ENCODE results near the gene TAMM41. TPM values are rescaled to one million over a fixed set of nuclear protein-coding genes. Genes with fewer than 3 reads are reported as not detected.
"Not testable (repeated sequence)": the region's sequence is repeated elsewhere in the genome, so short reads cannot be mapped to it uniquely, and the experiment has no call there.

Gene TAMM41
- total RNA-seq, 1 donor from 2014 or later = 8.4 TPM

DNA sequence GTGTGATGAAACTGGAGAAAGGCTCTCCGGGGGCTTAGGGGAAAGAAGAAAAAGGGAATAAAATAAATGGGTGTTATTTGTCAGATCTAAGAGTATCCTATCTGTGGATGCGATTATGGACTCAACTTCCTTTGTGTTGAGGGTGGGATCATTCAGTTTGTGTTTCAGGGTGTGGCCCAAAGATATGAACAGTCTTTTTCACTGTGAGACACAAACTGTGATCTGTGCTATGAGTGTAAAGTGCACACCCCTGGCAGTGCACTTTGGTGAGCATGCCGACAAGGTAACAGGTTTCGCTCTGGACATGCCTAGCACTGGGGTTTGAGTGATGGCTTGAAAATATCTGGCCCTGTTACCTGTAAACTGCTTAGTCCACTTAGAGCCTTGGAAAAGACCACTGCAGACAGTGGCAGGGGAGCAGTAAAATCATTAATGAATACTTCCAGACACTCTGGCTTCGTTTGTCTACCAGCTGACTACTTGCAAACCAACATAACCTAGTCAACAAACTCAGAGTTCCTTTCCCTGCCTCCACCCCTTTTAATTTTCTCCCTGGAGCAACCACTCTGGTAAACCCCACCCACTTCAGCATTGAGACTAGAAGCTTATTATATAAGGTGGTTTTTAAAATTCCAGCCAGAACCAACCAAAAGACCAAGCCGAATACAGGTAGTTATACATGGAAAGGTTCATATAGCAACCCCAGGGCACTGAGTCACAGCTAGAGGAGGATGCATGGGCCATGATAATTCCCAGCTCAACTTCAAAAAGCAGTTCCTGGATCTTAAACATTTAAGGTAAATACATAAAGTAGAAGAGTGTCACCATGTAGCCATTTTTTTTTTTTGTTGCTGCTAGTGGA lies 55.1 kb downstream of the TAMM41 start:
- Histone ChIP-seq H3K36me3 (ENCODE audit: control insufficient read depth in 3 of 3, insufficient read depth in 3 of 3, low read length in 3 of 3) (peaks cover 27 to 71% (median 46%) of the 10 kb centered on the region in 3 donors), H3K27me3 (ENCODE audit: control insufficient read depth in 3 of 3, insufficient read depth in 3 of 3, low read length in 3 of 3) (no peaks in the 10 kb centered on the region), H3K9ac (ENCODE audit: low read depth in 1 of 3, low read length in 3 of 3) (no peak overlapping the region), H3K9me3 (ENCODE audit: control insufficient read depth in 3 of 3, low read length in 3 of 3) (no peaks in the 10 kb centered on the region), H3K4me3 (ENCODE audit: low read length in 3 of 3) (no peak overlapping the region), H3K4me1 (ENCODE audit: control insufficient read depth in 3 of 3, insufficient read depth in 3 of 3, low read length in 3 of 3) (no peaks in the 10 kb centered on the region), H3K27ac (ENCODE audit: low read depth, low read length) (no peak overlapping the region)

DNA sequence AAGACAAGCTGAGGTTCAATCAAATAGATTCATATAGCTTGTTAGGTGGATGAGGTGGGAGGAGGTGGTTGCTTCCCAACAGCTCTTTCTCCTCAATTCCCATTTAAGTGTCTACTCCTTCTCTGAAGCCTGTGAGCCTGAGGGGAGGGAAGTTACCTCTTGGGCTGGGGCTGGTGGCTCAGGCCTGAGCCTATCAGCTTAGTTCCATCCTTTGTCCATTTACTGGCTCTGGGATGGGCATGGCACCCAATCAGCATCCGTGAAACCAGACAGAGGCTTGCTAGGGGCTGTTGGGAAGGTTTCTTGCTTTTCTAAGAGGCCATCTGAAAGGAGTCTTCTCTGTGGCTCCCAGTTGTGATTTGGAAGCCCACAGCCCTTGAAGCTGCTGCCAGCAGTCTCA lies 57.3 kb downstream of the TAMM41 start:
- Histone ChIP-seq H3K9ac (ENCODE audit: low read depth in 1 of 3, low read length in 3 of 3) (no peak overlapping the region), H3K27ac (ENCODE audit: low read depth, low read length) (no peak overlapping the region), H3K27me3 (ENCODE audit: control insufficient read depth in 3 of 3, insufficient read depth in 3 of 3, low read length in 3 of 3) (no peaks in the 10 kb centered on the region), H3K9me3 (ENCODE audit: control insufficient read depth in 3 of 3, low read length in 3 of 3) (no peaks in the 10 kb centered on the region), H3K4me3 (ENCODE audit: low read length in 3 of 3) (no peak overlapping the region), H3K4me1 (ENCODE audit: control insufficient read depth in 3 of 3, insufficient read depth in 3 of 3, low read length in 3 of 3) (no peaks in the 10 kb centered on the region), H3K36me3 (ENCODE audit: control insufficient read depth in 3 of 3, insufficient read depth in 3 of 3, low read length in 3 of 3) (peaks cover 27 to 57% (median 37%) of the 10 kb centered on the region in 3 donors)

DNA sequence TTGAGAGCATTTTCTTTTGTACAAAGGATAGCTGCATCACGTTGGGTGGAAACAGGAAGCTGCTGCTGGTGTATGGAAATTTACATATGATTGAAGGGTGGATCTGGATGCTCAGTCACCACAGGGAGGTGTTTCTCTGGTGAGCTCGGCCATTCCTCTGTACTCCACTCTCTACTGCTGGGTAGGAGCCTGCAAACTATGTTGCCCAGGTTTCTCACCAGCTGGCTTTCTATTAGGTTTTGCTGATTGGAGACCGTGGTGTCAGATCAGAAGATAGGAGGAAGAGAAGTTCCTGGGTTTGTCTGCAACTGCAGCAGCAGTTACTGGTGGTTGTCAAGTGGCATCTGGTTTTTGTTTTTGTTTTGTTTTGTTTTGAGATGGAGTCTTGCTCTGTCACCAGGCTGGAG lies 61.7 kb downstream of the TAMM41 start:
- no peak overlapping the region for H3K27ac ChIP-seq (ENCODE audit: low read depth, low read length)
- H3K27me3 ChIP-seq (ENCODE audit: control insufficient read depth in 3 of 3, insufficient read depth in 3 of 3, low read length in 3 of 3) = no peaks in the 10 kb centered on the region
- no peak overlapping the region for H3K9ac ChIP-seq (ENCODE audit: low read depth in 1 of 3, low read length in 3 of 3)
- H3K4me1 ChIP-seq (ENCODE audit: control insufficient read depth in 3 of 3, insufficient read depth in 3 of 3, low read length in 3 of 3) = no peaks in the 10 kb centered on the region
- H3K36me3 ChIP-seq (ENCODE audit: control insufficient read depth in 3 of 3, insufficient read depth in 3 of 3, low read length in 3 of 3) = peaks cover 16 to 32% (median 21%) of the 10 kb centered on the region in 3 donors
- no peak overlapping the region for H3K4me3 ChIP-seq (ENCODE audit: low read length in 3 of 3)
- H3K9me3 ChIP-seq (ENCODE audit: control insufficient read depth in 3 of 3, low read length in 3 of 3) = no peaks in the 10 kb centered on the region

DNA sequence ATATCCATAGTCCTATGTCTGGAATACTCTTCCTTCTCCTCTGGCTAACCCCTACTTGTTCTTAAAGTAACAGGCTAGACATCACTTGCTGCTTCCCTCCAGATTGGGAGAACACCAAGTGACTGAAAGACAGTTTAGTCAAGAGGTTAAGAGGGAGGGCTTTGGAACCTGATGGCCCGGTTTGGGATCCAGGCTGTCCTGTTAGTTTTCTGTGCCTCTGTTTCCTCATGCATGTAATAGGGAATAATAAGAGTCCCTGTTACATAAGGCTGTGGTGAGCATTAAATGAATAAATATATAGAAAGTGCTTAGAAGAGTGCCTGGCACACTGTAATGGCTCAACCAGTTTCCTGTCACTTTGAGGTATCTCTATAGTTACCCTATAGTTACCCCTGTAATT lies 66.3 kb downstream of the TAMM41 start:
- Histone ChIP-seq H3K27me3 (ENCODE audit: control insufficient read depth in 3 of 3, insufficient read depth in 3 of 3, low read length in 3 of 3) (no peaks in the 10 kb centered on the region), H3K4me1 (ENCODE audit: control insufficient read depth in 3 of 3, insufficient read depth in 3 of 3, low read length in 3 of 3) (no peaks in the 10 kb centered on the region), H3K36me3 (ENCODE audit: control insufficient read depth in 3 of 3, insufficient read depth in 3 of 3, low read length in 3 of 3) (peaks cover 0 to 2% (median 0%) of the 10 kb centered on the region in 3 donors), H3K9ac (ENCODE audit: low read depth in 1 of 3, low read length in 3 of 3) (no peak overlapping the region), H3K27ac (ENCODE audit: low read depth, low read length) (no peak overlapping the region), H3K4me3 (ENCODE audit: low read length in 3 of 3) (no peak overlapping the region), H3K9me3 (ENCODE audit: control insufficient read depth in 3 of 3, low read length in 3 of 3) (no peaks in the 10 kb centered on the region)

DNA sequence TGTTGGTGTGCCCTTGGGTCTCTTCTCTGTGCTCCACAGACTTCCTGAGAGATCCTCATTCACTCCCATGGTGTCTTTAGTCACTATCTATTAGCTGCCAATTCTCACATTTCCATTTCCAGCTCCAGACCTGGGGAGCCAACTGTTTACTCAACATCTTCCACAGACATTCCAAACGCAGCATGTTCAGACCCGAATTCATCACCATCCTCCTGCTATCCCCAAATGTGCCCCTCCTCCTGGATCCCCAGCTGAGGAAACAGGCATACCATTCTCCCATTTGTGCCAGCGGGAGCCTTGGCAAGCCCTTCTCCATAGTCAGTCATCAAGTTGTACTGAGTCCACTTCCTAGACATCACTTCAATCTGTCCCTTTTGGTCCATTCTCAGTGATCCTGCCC lies 67.1 kb downstream of the TAMM41 start:
- Histone ChIP-seq H3K27me3 (ENCODE audit: control insufficient read depth in 3 of 3, insufficient read depth in 3 of 3, low read length in 3 of 3) (no peaks in the 10 kb centered on the region), H3K4me3 (ENCODE audit: low read length in 3 of 3) (no peak overlapping the region), H3K36me3 (ENCODE audit: control insufficient read depth in 3 of 3, insufficient read depth in 3 of 3, low read length in 3 of 3) (peaks cover 0 to 2% (median 0%) of the 10 kb centered on the region in 3 donors), H3K9ac (ENCODE audit: low read depth in 1 of 3, low read length in 3 of 3) (no peak overlapping the region), H3K9me3 (ENCODE audit: control insufficient read depth in 3 of 3, low read length in 3 of 3) (no peaks in the 10 kb centered on the region), H3K4me1 (ENCODE audit: control insufficient read depth in 3 of 3, insufficient read depth in 3 of 3, low read length in 3 of 3) (no peaks in the 10 kb centered on the region), H3K27ac (ENCODE audit: low read depth, low read length) (no peak overlapping the region)

DNA sequence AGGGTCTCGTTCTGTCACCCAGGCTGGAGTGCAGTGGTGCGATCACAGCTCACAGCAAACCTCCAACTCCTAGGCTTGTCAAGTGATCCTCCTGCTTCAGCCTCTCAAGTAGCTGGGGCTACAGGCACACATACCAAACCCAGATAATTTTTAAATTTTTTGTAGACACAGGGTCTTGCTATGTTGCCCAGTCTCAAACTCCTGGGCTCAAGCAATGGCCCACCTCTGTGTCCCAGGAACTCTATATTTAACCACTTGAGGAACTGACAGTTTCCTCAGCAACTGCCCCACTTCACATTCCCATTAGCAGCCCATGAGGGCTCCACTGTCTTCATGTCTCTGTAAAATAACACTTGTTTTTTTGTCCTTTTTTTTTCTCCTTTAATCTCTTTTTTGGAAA lies 68.4 kb downstream of the TAMM41 start:
- H3K9me3 ChIP-seq (ENCODE audit: control insufficient read depth in 3 of 3, low read length in 3 of 3) = no peaks in the 10 kb centered on the region
- H3K4me1 ChIP-seq (ENCODE audit: control insufficient read depth in 3 of 3, insufficient read depth in 3 of 3, low read length in 3 of 3) = no peaks in the 10 kb centered on the region
- no peak overlapping the region for H3K9ac ChIP-seq (ENCODE audit: low read depth in 1 of 3, low read length in 3 of 3)

DNA sequence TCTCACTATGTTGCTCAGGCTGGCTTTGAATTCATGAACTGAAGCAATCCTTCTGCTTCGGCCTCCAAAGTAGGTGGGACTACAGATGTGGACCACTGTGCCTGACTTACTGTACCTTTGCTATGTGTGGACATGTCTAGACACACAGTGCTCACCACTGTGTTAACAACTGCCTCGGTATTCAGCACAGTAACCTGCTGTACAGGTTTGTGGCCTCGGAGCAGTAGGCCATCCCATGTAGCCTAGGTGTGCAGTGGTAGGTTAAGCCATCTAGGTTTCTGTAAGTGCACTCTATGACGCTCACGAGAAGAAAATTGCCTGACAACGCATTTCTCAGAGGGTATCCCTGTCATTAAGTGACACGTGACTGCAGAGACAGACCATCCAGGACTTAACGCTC lies 70.3 kb downstream of the TAMM41 start:
- Histone ChIP-seq H3K9me3 (ENCODE audit: control insufficient read depth in 3 of 3, low read length in 3 of 3) (no peaks in the 10 kb centered on the region), H3K36me3 (ENCODE audit: control insufficient read depth in 3 of 3, insufficient read depth in 3 of 3, low read length in 3 of 3) (peaks cover 0 to 2% (median 0%) of the 10 kb centered on the region in 3 donors), H3K27me3 (ENCODE audit: control insufficient read depth in 3 of 3, insufficient read depth in 3 of 3, low read length in 3 of 3) (no peaks in the 10 kb centered on the region), H3K4me1 (ENCODE audit: control insufficient read depth in 3 of 3, insufficient read depth in 3 of 3, low read length in 3 of 3) (no peaks in the 10 kb centered on the region), H3K4me3 (ENCODE audit: low read length in 3 of 3) (no peak overlapping the region), H3K9ac (ENCODE audit: low read depth in 1 of 3, low read length in 3 of 3) (no peak overlapping the region), H3K27ac (ENCODE audit: low read depth, low read length) (no peak overlapping the region)

More for the DNA sequence above, 68.4 kb downstream of the TAMM41 start:
- Histone ChIP-seq H3K27me3 (ENCODE audit: control insufficient read depth in 3 of 3, insufficient read depth in 3 of 3, low read length in 3 of 3) (no peaks in the 10 kb centered on the region), H3K27ac (ENCODE audit: low read depth, low read length) (no peak overlapping the region), H3K4me3 (ENCODE audit: low read length in 3 of 3) (no peak overlapping the region), H3K36me3 (ENCODE audit: control insufficient read depth in 3 of 3, insufficient read depth in 3 of 3, low read length in 3 of 3) (peaks cover 0 to 2% (median 0%) of the 10 kb centered on the region in 3 donors)

DNA sequence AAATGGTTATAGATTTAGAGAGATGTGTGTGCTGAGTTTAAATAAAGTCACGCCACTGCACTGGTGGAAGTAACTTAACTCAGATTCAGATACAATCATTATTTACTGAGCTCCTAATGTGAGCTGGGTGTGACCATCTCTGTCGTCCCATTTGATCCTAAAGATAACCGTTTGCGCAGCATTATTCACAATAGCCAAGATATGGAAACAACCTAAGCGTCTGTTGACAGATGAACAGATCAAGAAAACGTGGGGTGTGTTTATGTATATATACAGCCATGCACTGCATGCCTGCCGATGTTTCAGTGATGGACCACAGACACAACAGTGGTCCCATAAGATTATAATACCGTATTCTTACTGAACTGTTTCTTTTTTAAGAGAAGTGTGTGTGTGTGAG lies 71.2 kb downstream of the TAMM41 start:
- no peak overlapping the region for H3K9ac ChIP-seq (ENCODE audit: low read depth in 1 of 3, low read length in 3 of 3)
- no peak overlapping the region for H3K4me3 ChIP-seq (ENCODE audit: low read length in 3 of 3)
- H3K27ac ChIP-seq (ENCODE audit: low read depth, low read length) = no peak overlapping the region
- H3K9me3 ChIP-seq (ENCODE audit: control insufficient read depth in 3 of 3, low read length in 3 of 3) = no peaks in the 10 kb centered on the region
- peaks cover 0 to 2% (median 0%) of the 10 kb centered on the region in 3 donors for H3K36me3 ChIP-seq (ENCODE audit: control insufficient read depth in 3 of 3, insufficient read depth in 3 of 3, low read length in 3 of 3)
- H3K4me1 ChIP-seq (ENCODE audit: control insufficient read depth in 3 of 3, insufficient read depth in 3 of 3, low read length in 3 of 3) = peaks cover 4 to 5% (median 5%) of the 10 kb centered on the region in 3 donors
- peaks cover 0 to 3% (median 0%) of the 10 kb centered on the region in 3 donors for H3K27me3 ChIP-seq (ENCODE audit: control insufficient read depth in 3 of 3, insufficient read depth in 3 of 3, low read length in 3 of 3)

DNA sequence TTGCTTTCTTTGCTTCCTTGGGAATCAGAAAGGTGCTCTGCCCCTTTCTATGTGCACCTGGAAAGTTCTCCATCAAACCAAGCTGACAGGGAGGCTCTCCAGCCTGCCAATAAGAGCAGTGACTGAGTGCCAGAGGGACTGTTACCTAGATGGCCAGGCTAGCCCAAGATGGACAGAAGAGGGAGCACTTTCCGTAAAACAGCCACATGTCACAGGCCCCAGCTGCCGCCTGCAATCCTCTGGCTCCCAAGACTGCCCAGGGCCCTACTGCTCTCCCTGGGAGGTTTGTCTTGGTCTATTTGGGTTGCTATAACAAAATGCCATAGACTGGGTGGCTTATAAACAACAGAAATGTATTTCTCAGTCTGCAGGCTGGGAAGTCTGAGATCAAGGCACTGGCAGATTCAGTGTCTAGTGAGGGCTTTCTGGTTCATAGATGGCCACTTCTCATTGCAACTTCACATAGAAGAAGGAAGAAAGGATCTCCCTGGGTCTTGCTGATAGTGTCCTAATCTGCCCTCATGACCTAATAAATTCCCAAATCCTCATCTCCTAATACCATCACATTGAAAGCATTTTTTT lies 72.3 kb downstream of the TAMM41 start:
- H3K4me3 ChIP-seq (ENCODE audit: low read length in 3 of 3) = no peak overlapping the region
- H3K4me1 ChIP-seq (ENCODE audit: control insufficient read depth in 3 of 3, insufficient read depth in 3 of 3, low read length in 3 of 3) = peaks cover 9 to 10% (median 9%) of the 10 kb centered on the region in 3 donors
- H3K27ac ChIP-seq (ENCODE audit: low read depth, low read length) = no peak overlapping the region
- peaks cover 0 to 3% (median 0%) of the 10 kb centered on the region in 3 donors for H3K27me3 ChIP-seq (ENCODE audit: control insufficient read depth in 3 of 3, insufficient read depth in 3 of 3, low read length in 3 of 3)
- peaks cover 0 to under 1% (median 0%) of the 10 kb centered on the region in 3 donors for H3K36me3 ChIP-seq (ENCODE audit: control insufficient read depth in 3 of 3, insufficient read depth in 3 of 3, low read length in 3 of 3)
- no peak overlapping the region for H3K9ac ChIP-seq (ENCODE audit: low read depth in 1 of 3, low read length in 3 of 3)
- H3K9me3 ChIP-seq (ENCODE audit: control insufficient read depth in 3 of 3, low read length in 3 of 3) = no peaks in the 10 kb centered on the region

DNA sequence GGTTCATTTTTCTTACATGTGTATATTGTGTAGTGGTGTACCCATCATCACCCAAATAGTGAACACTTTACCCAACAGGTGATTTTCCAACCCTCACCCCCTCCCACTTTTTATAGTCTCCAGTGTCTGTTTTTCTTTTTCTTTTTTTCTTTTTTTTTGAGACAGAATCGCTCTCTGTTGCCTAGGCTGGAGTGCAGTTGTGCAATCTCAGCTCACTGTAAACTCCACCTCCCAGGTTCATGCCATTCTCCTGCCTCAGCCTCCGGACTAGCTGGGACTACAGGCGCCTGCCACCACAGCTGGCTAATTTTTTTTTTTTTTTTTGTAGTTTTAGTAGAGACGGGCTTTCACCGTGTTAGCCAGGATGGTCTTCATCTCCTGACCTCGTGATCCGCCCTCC lies 74.8 kb downstream of the TAMM41 start:
- H3K9ac ChIP-seq (ENCODE audit: low read depth in 1 of 3, low read length in 3 of 3); H3K27me3 ChIP-seq (ENCODE audit: control insufficient read depth in 3 of 3, insufficient read depth in 3 of 3, low read length in 3 of 3); H3K9me3 ChIP-seq (ENCODE audit: control insufficient read depth in 3 of 3, low read length in 3 of 3); H3K27ac ChIP-seq (ENCODE audit: low read depth, low read length); H3K36me3 ChIP-seq (ENCODE audit: control insufficient read depth in 3 of 3, insufficient read depth in 3 of 3, low read length in 3 of 3); H3K4me3 ChIP-seq (ENCODE audit: low read length in 3 of 3); H3K4me1 ChIP-seq (ENCODE audit: control insufficient read depth in 3 of 3, insufficient read depth in 3 of 3, low read length in 3 of 3): not testable (repeated sequence)

All from skeletal muscle tissue (tissue), 4 donors.